GM19025 (cell line): ENCODE measurements around the gene PLPP1.
A peak's percentile ranks its signal among the peaks of the same experiment; 100 is the strongest.

ENCODE experiments used
- ATAC-seq: cut with Tn5 transposase; IDR thresholded peaks from one replicate; pipeline ENCODE4 v1.9.1; 2021; ENCODE audit warnings: mild to moderate bottlenecking, low read depth, moderate library complexity; ENCODE audit not compliant: unreplicated experiment

The PLPP1 gene

GRCh38 chr5:55534436-55535198, at the start of gene PLPP1:
Gene PLPP1 (minus strand): TSS chr5:55534964. CDS start chr5:55534629, 335 bp downstream.
- peak; percentile 81 for ATAC-seq

GRCh38 chr5:55583578-55583977, 48.8 kb upstream of the PLPP1 start:
- ATAC-seq = no peak

GRCh38 chr5:55582256-55582655, 47.5 kb upstream of the PLPP1 start:
- no peak for ATAC-seq

GRCh38 chr5:55580042-55580441, 45.3 kb upstream of the PLPP1 start:
- ATAC-seq = no peak

GRCh38 chr5:55578771-55579170, 44.0 kb upstream of the PLPP1 start:
- ATAC-seq = no peak

- no peak for ATAC-seq
These were observed 42.7 kb upstream of the PLPP1 start for GRCh38 chr5:55577353-55578060.

- ATAC-seq = no peak
These were observed 41.9 kb upstream of the PLPP1 start for GRCh38 chr5:55576661-55577060.

- ATAC-seq = no peak
These were observed 41.2 kb upstream of the PLPP1 start for GRCh38 chr5:55575815-55576583.

- ATAC-seq = no peak
These were observed 37.8 kb upstream of the PLPP1 start for GRCh38 chr5:55572600-55572999.

- no peak for ATAC-seq
These were observed 37.3 kb upstream of the PLPP1 start for GRCh38 chr5:55572020-55572419.

GRCh38 chr5:55570570-55570969, 35.8 kb upstream of the PLPP1 start:
- no peak for ATAC-seq

GRCh38 chr5:55570026-55570425, 35.3 kb upstream of the PLPP1 start:
- ATAC-seq = no peak

- ATAC-seq = no peak
These were observed 34.7 kb upstream of the PLPP1 start for GRCh38 chr5:55569513-55569865.

- no peak for ATAC-seq
These were observed 34.1 kb upstream of the PLPP1 start for GRCh38 chr5:55568654-55569512.

GRCh38 chr5:55564721-55565120, 30.0 kb upstream of the PLPP1 start:
- ATAC-seq = no peak

GRCh38 chr5:55558484-55558883, 23.7 kb upstream of the PLPP1 start:
- ATAC-seq = no peak

GRCh38 chr5:55557123-55557522, 22.4 kb upstream of the PLPP1 start:
- no peak for ATAC-seq

- ATAC-seq = no peak
These were observed 19.9 kb upstream of the PLPP1 start for GRCh38 chr5:55554585-55555202.

GRCh38 chr5:55551904-55552303, 17.1 kb upstream of the PLPP1 start:
- ATAC-seq = no peak

GRCh38 chr5:55551358-55551757, 16.6 kb upstream of the PLPP1 start:
- no peak for ATAC-seq
